Tibial nerve (tissue), 3 donors: ENCODE data around the gene IL17A.

ENCODE experiments used
- POLR2A ChIP-seq, 2 donors: fragments of 450-650 bp; IDR thresholded peaks; one replicate each; pipeline ENCODE4 v1.6.1; 2017; ENCODE audit warnings: antibody characterized with exemption in 2 of 2, mild to moderate bottlenecking in 2 of 2, moderate library complexity in 2 of 2
- TF ChIP-seq, protein P1 (sequence below), 5 experiments: fragments of 200-600 bp in 3 of 5; fragments of 450-650 bp in 2 of 5; sonication (generic) in 3 of 5; IDR thresholded peaks; one replicate each; pipeline ENCODE4 v1.5.1; 2016 to 2019; ENCODE audit warnings: antibody characterized with exemption in 5 of 5, mild to moderate bottlenecking in 3 of 5, moderate library complexity in 2 of 5

DNA sequence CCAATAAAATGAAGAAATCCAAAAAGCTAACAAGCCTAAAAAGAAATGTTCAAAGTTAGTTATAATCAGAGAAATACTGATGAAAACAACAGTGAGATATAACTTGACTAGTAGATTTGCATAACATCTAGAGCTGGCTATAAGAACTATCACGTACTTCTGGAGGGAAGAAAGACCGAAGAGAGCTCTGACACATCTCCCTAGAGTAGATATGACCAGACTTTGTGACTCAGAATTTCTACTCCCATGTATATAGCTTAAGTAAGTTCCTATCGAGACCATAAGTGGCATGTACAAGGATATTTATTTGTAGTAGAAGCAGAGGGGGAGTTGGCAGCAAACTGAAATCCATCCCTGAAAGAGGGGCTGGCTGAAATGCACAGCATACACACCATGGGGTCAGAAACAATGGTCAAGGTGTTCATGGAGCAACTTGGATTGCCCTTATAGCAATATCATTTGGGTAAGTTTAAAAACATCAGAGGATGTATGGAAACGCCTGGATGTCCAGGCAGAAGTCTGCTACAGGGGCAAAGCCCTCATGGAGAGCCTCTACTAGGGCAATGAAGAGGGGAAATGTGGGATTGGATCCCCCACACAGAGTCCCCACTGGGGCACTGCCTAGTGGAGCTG is 25.6 kb upstream of the IL17A start:
- TF ChIP-seq, protein P1, sequence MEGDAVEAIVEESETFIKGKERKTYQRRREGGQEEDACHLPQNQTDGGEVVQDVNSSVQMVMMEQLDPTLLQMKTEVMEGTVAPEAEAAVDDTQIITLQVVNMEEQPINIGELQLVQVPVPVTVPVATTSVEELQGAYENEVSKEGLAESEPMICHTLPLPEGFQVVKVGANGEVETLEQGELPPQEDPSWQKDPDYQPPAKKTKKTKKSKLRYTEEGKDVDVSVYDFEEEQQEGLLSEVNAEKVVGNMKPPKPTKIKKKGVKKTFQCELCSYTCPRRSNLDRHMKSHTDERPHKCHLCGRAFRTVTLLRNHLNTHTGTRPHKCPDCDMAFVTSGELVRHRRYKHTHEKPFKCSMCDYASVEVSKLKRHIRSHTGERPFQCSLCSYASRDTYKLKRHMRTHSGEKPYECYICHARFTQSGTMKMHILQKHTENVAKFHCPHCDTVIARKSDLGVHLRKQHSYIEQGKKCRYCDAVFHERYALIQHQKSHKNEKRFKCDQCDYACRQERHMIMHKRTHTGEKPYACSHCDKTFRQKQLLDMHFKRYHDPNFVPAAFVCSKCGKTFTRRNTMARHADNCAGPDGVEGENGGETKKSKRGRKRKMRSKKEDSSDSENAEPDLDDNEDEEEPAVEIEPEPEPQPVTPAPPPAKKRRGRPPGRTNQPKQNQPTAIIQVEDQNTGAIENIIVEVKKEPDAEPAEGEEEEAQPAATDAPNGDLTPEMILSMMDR (IDR thresholded peaks at IDR 0.05) = no peak
- no peak for TF ChIP-seq POLR2A (IDR thresholded peaks at IDR 0.05)
